Lung microvascular endothelial cell (primary cell): ENCODE data around the gene SORL1-AS1. TPM values are rescaled to one million over a fixed set of nuclear protein-coding genes. Genes with fewer than 3 reads are reported as not detected.

ENCODE experiments used
- DNase-seq, 2 donors: peaks; one replicate each; pipeline versions ENCODE4 v3.0.0 to v3.0.0-alpha.2; 2010; ENCODE audit warnings: low read depth in 2 of 2
- total RNA-seq: library from RNA; depleted of rRNA; stranded (reverse); fragments of >200 nt; gene quantifications from 2 replicates; pipeline ENCODE4 v1.2.1, GENCODE V29; 2014

SORL1-AS1 gene

DNA sequence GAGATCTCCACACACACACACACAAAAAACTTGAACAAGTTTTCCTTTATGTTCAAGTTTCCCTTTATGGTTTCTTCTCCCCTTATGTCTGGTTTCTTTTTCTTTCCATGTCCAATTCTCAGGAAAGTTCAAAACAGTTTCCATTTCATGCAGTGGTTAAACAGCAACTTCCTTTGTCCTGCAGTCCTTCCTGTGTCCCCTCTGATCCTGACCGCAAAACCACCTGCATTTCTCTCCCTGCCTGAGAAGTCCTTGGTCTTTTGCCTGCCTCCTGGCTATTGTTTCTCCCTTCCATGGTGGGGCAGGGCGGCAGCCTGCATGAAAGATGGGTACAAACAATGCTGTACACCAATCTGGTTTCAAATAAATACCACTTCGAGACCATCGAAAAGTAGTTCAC, 58.9 kb downstream of the SORL1-AS1 start:
- DNase-seq, result no peak

DNA sequence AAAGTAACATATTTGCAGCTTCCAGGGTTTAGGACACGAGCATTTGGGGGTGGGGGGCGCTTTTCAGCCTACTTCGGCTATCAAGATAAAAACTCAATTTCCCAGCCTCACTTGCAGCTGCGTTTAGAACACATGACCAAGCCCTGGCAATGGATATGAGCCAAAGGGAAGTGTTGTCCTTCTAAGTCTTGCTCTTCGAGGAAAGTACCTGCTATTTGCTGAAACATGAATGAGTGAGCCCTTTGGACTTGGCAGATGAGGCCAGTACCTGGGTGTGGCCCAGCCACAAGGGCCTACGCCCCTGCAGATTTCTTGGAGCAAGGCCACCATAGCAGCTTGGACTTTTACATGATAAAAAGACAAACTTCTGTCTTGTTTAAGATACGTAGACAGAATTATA, 60.9 kb downstream of the SORL1-AS1 start:
- no peak for DNase-seq

DNA sequence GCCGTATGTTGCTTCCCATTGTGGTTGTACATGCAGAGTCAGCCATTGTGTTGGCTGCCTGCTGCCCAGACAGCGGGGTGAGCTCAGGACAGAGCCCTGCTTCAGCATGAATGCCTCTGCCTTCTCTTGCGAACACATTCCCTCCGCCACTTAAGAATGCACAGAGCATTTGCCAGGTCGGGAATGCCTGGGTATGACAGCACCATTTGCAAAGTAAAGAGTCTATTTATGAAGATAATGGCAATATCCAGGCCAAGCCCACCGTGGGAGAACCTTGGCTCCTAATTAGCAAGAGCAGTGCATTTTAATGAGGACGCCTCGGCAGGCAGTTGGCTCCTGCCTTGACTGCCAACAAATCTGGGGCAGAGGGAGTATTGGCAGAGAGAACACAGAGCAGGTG, 63.1 kb downstream of the SORL1-AS1 start:
- DNase-seq, result peak in 1 of 2 donors; percentile 6

Other genes starting within 250 kb of the SORL1-AS1 start
- gene SC5D, start 160.2 kb downstream of the SORL1-AS1 start, total RNA-seq, result 31.7 and 34.2 TPM in 2 replicates
- under 0.01 and 0.22 TPM in 2 replicates for gene SORL1, start 653 bp downstream of the SORL1-AS1 start, total RNA-seq